H9 (cell line): ENCODE data around the gene HAND2. TPM values are rescaled to one million over a fixed set of nuclear protein-coding genes. Genes with fewer than 3 reads are reported as not detected.

Experiments used
- DNase-seq: peaks from one replicate; pipeline ENCODE4 v3.0.0-alpha.2; 2017
- H2AFZ ChIP-seq: one replicate; pipeline ENCODE4 v1.6.1; 2013; ENCODE audit warnings: mild to moderate bottlenecking, low read length, control low read depth, moderate library complexity
- H2AK5ac ChIP-seq: 2 replicates; pipeline ENCODE4 v1.6.1; 2013; ENCODE audit warnings: low read length, control low read depth, mixed read lengths; ENCODE audit not compliant: insufficient read length
- H2BK120ac ChIP-seq: one replicate; pipeline ENCODE4 v1.6.1; 2013; ENCODE audit warnings: low read depth, mild to moderate bottlenecking, low read length, control low read depth, inconsistent platforms; ENCODE audit not compliant: poor library complexity, severe bottlenecking
- H2BK12ac ChIP-seq: 2 replicates; pipeline ENCODE4 v1.6.1; 2013; ENCODE audit warnings: low read length, control low read depth, mixed read lengths, low read depth; ENCODE audit not compliant: insufficient read length
- H2BK15ac ChIP-seq: 2 replicates; pipeline ENCODE4 v1.6.1; 2013; ENCODE audit warnings: low read depth, low read length, control low read depth
- H2BK20ac ChIP-seq: one replicate; pipeline ENCODE4 v1.6.1; 2013; ENCODE audit warnings: low read depth, mild to moderate bottlenecking, low read length, control low read depth, inconsistent platforms; ENCODE audit not compliant: poor library complexity, severe bottlenecking
- H2BK5ac ChIP-seq: 2 replicates; pipeline ENCODE4 v1.6.1; 2013; ENCODE audit warnings: low read length, control low read depth, mixed read lengths; ENCODE audit not compliant: insufficient read length
- H3K14ac ChIP-seq: 2 replicates; pipeline ENCODE4 v1.6.1; 2013; ENCODE audit warnings: low read length, control low read depth; ENCODE audit not compliant: insufficient read depth
- H3K18ac ChIP-seq: 2 replicates; pipeline ENCODE4 v1.6.1; 2013; ENCODE audit warnings: low read depth, mild to moderate bottlenecking, mixed read lengths, low read length, control low read depth; ENCODE audit not compliant: insufficient read length
- H3K23ac ChIP-seq: 2 replicates; pipeline ENCODE4 v1.6.1; 2013; ENCODE audit warnings: low read length, control low read depth, mixed read lengths, low read depth; ENCODE audit not compliant: insufficient read length
- H3K23me2 ChIP-seq: 2 replicates; pipeline ENCODE4 v1.6.1; 2013; ENCODE audit warnings: low read depth, mild to moderate bottlenecking, mixed read lengths, low read length, control low read depth; ENCODE audit not compliant: insufficient read length, poor library complexity, severe bottlenecking
- H3K27ac ChIP-seq: 2 replicates; pipeline ENCODE4 v1.5.1; 2013; ENCODE audit warnings: low read length, control low read depth, mixed read lengths, low read depth; ENCODE audit not compliant: insufficient read length
- H3K27me3 ChIP-seq: 2 replicates; pipeline ENCODE4 v1.6.1; 2013; ENCODE audit warnings: low read length, control low read depth, inconsistent platforms; ENCODE audit not compliant: insufficient read depth
- H3K4ac ChIP-seq: 2 replicates; pipeline ENCODE4 v1.6.1; 2013; ENCODE audit warnings: low read depth, mild to moderate bottlenecking, control low read depth, inconsistent platforms, low read length, moderate library complexity
- H3K4me1 ChIP-seq: 2 replicates; pipeline ENCODE4 v1.6.1; 2013; ENCODE audit warnings: low read length, control low read depth, inconsistent platforms; ENCODE audit not compliant: insufficient read depth
- H3K4me2 ChIP-seq: 2 replicates; pipeline ENCODE4 v1.6.1; 2013; ENCODE audit warnings: low read length, control low read depth, mixed read lengths; ENCODE audit not compliant: insufficient read length, insufficient read depth
- H3K56ac ChIP-seq: 2 replicates; pipeline ENCODE4 v1.6.1; 2013; ENCODE audit warnings: low read depth, mild to moderate bottlenecking, mixed read lengths, low read length, control low read depth; ENCODE audit not compliant: insufficient read length
- H3K79me1 ChIP-seq: 2 replicates; pipeline ENCODE4 v1.6.1; 2013; ENCODE audit warnings: low read depth, mild to moderate bottlenecking, moderate library complexity, low read length, control low read depth, inconsistent platforms; ENCODE audit not compliant: insufficient read depth, poor library complexity, severe bottlenecking
- H3K79me2 ChIP-seq: 2 replicates; pipeline ENCODE4 v1.6.1; 2013; ENCODE audit warnings: low read length, control low read depth, inconsistent platforms; ENCODE audit not compliant: insufficient read depth
- H3K9ac ChIP-seq: 2 replicates; pipeline ENCODE4 v1.6.1; 2013; ENCODE audit warnings: low read length, control low read depth, mixed read lengths; ENCODE audit not compliant: insufficient read length; ENCODE audit errors: extremely low read depth
- H3K9me3 ChIP-seq: one replicate; pipeline ENCODE4 v1.6.1; 2013; ENCODE audit warnings: low read depth, low read length, inconsistent platforms; ENCODE audit not compliant: control insufficient read depth
- H3T11ph ChIP-seq: one replicate; pipeline ENCODE4 v1.6.1; 2013; ENCODE audit warnings: mild to moderate bottlenecking, low read length, control low read depth, inconsistent platforms
- H4K20me1 ChIP-seq: one replicate; pipeline ENCODE4 v1.6.1; 2013; ENCODE audit not compliant: control insufficient read depth, insufficient read length, insufficient read depth
- H4K5ac ChIP-seq: 2 replicates; pipeline ENCODE4 v1.6.1; 2013; ENCODE audit warnings: low read depth, mild to moderate bottlenecking, mixed read lengths, low read length, control low read depth; ENCODE audit not compliant: insufficient read length
- H4K8ac ChIP-seq: replicated peaks from 2 replicates; pipeline ENCODE4 v1.6.1; 2013; ENCODE audit warnings: low read length, control low read depth, mixed read lengths, low read depth; ENCODE audit not compliant: insufficient read length
- H4K91ac ChIP-seq: 2 replicates; pipeline ENCODE4 v1.6.1; 2013; ENCODE audit warnings: low read depth, mild to moderate bottlenecking, moderate library complexity, mixed read lengths, low read length, control low read depth; ENCODE audit not compliant: insufficient read length
- H3K27ac Mint-ChIP-seq, 3 experiments: 2 replicates in 2 of 3; 3 replicates in 1 of 3; pipeline ENCODE4 v1.8.0; 2020 to 2021; ENCODE audit warnings: mixed read lengths in 3 of 3, mild to moderate bottlenecking in 1 of 3, moderate library complexity in 1 of 3
- H3K27me3 Mint-ChIP-seq: 2 replicates; pipeline ENCODE4 v1.8.0; 2021; ENCODE audit warnings: low read depth, mild to moderate bottlenecking, moderate library complexity, mixed read lengths
- H3K36me3 Mint-ChIP-seq, 3 experiments: 2 replicates in 2 of 3; 3 replicates in 1 of 3; pipeline ENCODE4 v1.8.0; 2020 to 2021; ENCODE audit warnings: low read depth in 3 of 3, mixed read lengths in 3 of 3; ENCODE audit not compliant: insufficient read depth in 1 of 3
- H3K4me1 Mint-ChIP-seq, 2 experiments: 2 replicates each; pipeline ENCODE4 v1.8.0; 2020; ENCODE audit warnings: mixed read lengths in 2 of 2
- H3K4me3 Mint-ChIP-seq, 2 experiments: 2 replicates in 1 of 2; 3 replicates in 1 of 2; pipeline ENCODE4 v1.8.0; 2020 to 2021; ENCODE audit warnings: mild to moderate bottlenecking in 2 of 2, mixed read lengths in 2 of 2, moderate library complexity in 1 of 2
- H3K9me3 Mint-ChIP-seq, 2 experiments: 2 replicates in 1 of 2; 3 replicates in 1 of 2; pipeline ENCODE4 v1.8.0; 2020; ENCODE audit warnings: mild to moderate bottlenecking in 2 of 2, mixed read lengths in 2 of 2, moderate library complexity in 1 of 2
- CTCF ChIP-seq: fragments of 200-600 bp; sonication (generic); conservative IDR thresholded peaks from 3 replicates; pipeline ENCODE4 v1.8.0; 2021; ENCODE audit warnings: antibody characterized with exemption, mild to moderate bottlenecking
- WGBS: extraction: QIAGEN DNeasy Blood & Tissue Kit; methylation state at CpG from one replicate; pipeline ENCODE4 v1.1.7; 2013; ENCODE audit warnings: missing lambda C conversion rate, low lambda C conversion rate, mixed read lengths; ENCODE audit not compliant: insufficient read length; ENCODE audit errors: extremely low coverage; 5-methylcytosine and 5-hydroxymethylcytosine counted together
- total RNA-seq: library from RNA; stranded (reverse); gene quantifications from 2 replicates; pipeline ENCODE4 v1.2.1, GENCODE V29; 2021

HAND2 gene
- total RNA-seq, 1 experiment from 2014 or later = not detected

- no CpG with 5 or more reads among the region's 60 CpGs for WGBS
- no peak overlapping the region for H2BK5ac ChIP-seq
- no peak overlapping the region for H2AFZ ChIP-seq
- no peak overlapping the region for H2BK20ac ChIP-seq
- peak; percentile 18; the same call in 1 of the 3 replicates for TF ChIP-seq CTCF
- H2BK15ac ChIP-seq = no peak overlapping the region
- H3K4me1 ChIP-seq = no peaks in the 10 kb centered on the region
- H2BK120ac ChIP-seq = no peak overlapping the region
- H3K27ac Mint-ChIP-seq = no peak overlapping the region; a peak in 1 of 7 replicates
- H3K23ac ChIP-seq = no peak overlapping the region
- no peak overlapping the region for H3K18ac ChIP-seq
- no peaks in the 10 kb centered on the region for H3K9me3 ChIP-seq
- no peak overlapping the region for H2BK12ac ChIP-seq
- H3K27me3 Mint-ChIP-seq = peaks cover 100% of the 10 kb centered on the region
- no peak overlapping the region for H3K27ac ChIP-seq
- no peak overlapping the region for H4K5ac ChIP-seq
- no peaks in the 10 kb centered on the region for H3K79me1 ChIP-seq
- peaks cover 6 to 15% of the 10 kb centered on the region in 2 experiments for H3K4me1 Mint-ChIP-seq
- no peak for DNase-seq
- no peaks in the 10 kb centered on the region; a peak in 1 of 5 replicates for H3K9me3 Mint-ChIP-seq
- H3T11ph ChIP-seq = no peak overlapping the region
- H3K27me3 ChIP-seq = peaks cover 68% of the 10 kb centered on the region
- peak overlapping the region; percentile 27 for H3K4me2 ChIP-seq
- no peak overlapping the region for H3K14ac ChIP-seq
- H2AK5ac ChIP-seq = no peak overlapping the region
- H3K56ac ChIP-seq = no peak overlapping the region
- peak overlapping the region; percentile 41 to 74 for H3K4me3 Mint-ChIP-seq
- no peak overlapping the region for H4K8ac ChIP-seq
- H3K4ac ChIP-seq = no peak overlapping the region
- no peaks in the 10 kb centered on the region for H3K36me3 Mint-ChIP-seq
- no peaks in the 10 kb centered on the region for H3K79me2 ChIP-seq
- no peaks in the 10 kb centered on the region for H4K20me1 ChIP-seq
- peaks cover 8% of the 10 kb centered on the region for H3K23me2 ChIP-seq
- no peak overlapping the region for H4K91ac ChIP-seq
- H3K9ac ChIP-seq = no peak overlapping the region
Measured at GRCh38 chr4:173538148-173538908, 8.3 kb upstream of the HAND2 start.
